GM12892 (cell line): ENCODE data around the gene BORCS5.
"Not testable (repeated sequence)": the region's sequence is repeated elsewhere in the genome, so short reads cannot be mapped to it uniquely, and the experiment has no call there.

Source experiments
- POLR2A ChIP-seq: IDR thresholded peaks from 2 replicates; pipeline ENCODE4 v1.6.1; 2011; ENCODE audit warnings: low read depth, low read length, control low read depth
- POLR2AphosphoS5 ChIP-seq: IDR thresholded peaks from 2 replicates; pipeline ENCODE4 v1.6.1; 2011; ENCODE audit warnings: low read depth, low read length, control low read depth

- not testable (repeated sequence) for TF ChIP-seq POLR2A, POLR2AphosphoS5
Observed at GRCh38 chr12:12419165-12419564, 62.3 kb downstream of the BORCS5 start.
